GM21619 (cell line): ENCODE results near the gene PHF2.

Source experiments
- ATAC-seq: cut with Tn5 transposase; IDR thresholded peaks from one replicate; pipeline ENCODE4 v1.9.1; 2021; ENCODE audit not compliant: unreplicated experiment

Gene PHF2

DNA sequence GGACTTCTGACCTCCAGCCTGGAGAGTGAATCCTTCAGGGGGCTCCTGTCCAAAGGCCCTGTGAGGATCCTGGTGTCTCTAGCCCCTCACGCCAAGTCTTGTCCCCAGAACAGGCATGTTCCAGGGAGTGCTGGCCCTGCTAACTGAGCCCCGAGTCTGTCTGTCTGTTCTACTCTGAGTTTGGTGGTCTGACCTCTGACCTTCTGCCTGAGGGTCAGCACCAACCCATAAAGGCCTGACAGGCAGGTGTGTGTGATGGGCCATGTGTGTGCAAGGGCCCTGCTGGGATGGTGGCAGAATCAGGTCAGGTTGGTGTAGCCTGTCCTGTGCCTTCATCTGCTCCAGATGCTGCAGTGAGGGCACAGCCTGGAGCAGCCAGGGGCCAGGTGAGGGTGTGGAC is 46.3 kb downstream of the PHF2 start:
- ATAC-seq, result no peak

GRCh38 chr9:93623753-93624152 is 47.4 kb downstream of the PHF2 start:
- ATAC-seq, result no peak

DNA sequence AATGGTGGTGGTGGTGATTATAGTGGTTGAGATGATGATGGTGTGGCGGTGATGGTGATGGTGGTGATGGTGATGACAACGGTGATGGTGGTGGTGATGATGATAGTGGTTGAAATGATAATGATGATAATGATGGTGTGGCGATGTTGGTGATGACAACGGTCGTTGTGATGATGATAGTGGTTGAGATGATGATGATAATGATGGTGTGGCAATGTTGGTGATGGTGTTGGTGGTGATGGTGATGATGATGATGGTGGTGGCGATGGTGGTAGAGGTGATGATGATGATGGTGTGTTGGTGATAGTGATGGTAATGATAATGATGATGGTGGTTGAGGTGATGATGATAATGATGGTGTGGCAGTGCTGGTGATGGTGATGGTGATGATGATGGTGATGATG is 48.0 kb downstream of the PHF2 start:
- ATAC-seq, result no peak

DNA sequence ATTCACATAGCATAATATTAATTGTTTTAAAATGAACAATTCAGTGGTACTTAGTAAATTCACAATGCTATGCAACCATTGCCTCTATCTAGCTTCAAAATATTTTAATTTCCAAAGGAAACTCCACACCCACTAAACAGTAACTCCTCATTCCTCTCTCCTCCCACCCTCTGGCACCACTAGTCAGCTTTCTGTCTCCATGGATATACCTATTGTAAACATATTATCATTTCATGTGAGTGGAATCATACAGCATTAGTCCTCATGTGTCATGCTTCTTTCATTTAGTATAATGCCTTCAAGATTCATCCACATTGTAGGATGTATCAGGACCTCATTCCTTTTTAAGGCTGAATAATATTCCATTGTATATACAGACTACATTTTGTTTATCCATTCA is 48.6 kb downstream of the PHF2 start:
- ATAC-seq, result no peak

DNA sequence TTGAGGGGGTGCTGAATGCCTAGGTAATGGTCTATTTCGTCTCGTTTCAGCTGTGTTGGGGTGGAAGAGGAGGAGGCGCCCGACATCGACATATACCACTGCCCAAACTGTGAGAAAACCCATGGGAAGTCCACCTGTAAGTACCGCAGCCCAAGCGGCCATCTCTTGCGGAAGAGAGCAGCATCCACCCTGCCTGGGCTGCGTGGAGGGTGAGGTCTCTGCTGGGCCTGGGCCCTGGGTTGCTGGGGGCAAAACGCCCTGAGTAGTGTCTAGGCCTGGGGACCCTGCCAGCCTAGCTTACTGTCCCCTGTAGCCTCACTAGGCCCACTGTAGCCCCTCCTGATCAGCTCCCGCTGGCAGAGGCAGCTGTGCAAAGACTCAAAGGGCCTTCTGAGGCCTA is 53.5 kb downstream of the PHF2 start:
- ATAC-seq, result no peak

- ATAC-seq, result no peak
These were observed 54.5 kb downstream of the PHF2 start for GRCh38 chr9:93630806-93631411.

- no peak for ATAC-seq
These were observed 57.3 kb downstream of the PHF2 start for GRCh38 chr9:93633492-93634221.

GRCh38 chr9:93634311-93635185 is 58.2 kb downstream of the PHF2 start:
- ATAC-seq, result no peak

DNA sequence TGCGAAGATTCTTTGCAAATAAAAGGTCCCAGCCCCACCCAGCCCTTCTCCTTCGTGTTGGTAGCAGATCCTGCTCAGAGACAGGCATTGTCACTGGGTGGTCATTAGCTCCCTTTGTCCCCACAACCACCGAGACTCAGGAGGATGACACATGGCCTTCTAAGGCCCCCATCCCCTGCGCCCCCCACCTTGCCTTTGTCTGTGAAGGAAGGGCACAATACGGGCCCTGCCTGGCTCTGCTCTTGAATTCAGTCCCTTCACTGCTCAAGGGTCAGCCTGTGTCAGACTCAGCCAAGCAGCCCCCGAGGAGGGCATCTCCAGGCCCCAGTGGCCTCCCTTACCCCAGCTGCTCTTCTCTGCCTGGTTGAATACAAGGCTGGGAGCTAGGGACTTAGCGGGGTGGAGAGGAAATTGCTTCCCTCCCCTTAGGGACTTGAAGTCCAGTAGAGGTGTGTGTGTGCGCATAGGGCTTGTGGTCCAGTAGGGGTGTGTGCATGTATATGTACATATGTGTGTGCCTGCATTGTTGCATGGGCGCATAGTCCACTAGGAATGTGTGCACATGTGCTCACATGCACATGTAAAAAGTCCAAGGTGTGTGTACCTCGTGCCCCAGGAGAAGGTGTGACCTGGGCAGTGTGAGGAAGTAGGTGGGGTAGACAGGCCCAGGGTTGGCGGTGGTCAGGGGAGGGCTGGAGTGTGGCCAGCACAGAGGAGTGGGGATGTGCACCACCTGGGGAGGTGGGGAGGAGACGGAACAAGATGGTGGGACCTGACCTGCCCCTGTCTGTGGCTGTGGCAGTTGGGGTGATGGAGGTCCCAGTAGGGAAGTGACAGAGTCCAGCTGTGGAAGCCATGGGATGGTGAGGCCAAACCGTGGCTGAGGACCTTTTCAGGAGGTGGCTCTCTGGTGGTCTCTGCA is 59.1 kb downstream of the PHF2 start:
- no peak for ATAC-seq

DNA sequence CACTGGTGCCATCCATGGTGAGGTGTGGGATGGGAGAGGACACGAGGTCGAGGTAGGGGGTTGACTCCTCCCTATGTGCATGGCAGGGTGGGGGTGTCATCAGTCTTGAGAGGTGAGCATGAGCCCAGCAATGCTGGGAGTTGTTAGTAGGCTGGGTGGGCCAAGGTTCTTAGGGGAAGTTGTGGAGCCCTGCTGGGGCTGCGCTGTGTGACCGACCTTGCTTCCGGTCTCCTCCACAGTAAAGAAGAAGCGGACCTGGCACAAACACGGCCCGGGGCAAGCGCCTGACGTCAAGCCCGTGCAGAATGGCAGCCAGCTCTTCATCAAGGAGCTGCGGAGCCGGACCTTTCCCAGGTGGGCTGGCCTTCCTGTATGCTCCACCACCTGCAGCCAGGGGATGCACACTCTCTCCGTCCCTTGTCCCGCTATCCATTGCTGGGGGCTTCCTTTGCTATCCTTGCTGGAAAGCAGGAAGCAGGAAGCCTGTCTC is 59.8 kb downstream of the PHF2 start:
- no peak for ATAC-seq

DNA sequence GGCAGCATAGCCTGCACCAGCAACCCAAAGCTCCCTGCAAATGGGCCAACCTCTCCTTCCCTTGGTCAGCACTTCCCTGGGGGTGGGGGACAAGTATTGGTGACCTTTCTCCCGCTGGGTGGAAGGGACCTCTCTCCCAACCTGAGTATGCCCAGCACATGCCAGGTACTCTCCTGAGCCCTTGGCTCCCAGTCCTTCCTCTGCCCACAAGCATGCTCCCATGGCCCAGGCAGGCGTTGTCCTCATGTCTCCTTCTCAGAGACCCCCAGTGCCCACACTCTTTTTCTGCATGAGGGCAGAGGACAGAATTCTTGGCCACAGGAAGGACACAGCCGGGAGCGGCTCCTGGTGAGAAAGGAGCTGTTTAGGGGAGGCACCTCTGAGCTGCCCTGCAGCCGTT is 60.3 kb downstream of the PHF2 start:
- no peak for ATAC-seq

GRCh38 chr9:93637886-93638285 is 61.5 kb downstream of the PHF2 start:
- no peak for ATAC-seq

DNA sequence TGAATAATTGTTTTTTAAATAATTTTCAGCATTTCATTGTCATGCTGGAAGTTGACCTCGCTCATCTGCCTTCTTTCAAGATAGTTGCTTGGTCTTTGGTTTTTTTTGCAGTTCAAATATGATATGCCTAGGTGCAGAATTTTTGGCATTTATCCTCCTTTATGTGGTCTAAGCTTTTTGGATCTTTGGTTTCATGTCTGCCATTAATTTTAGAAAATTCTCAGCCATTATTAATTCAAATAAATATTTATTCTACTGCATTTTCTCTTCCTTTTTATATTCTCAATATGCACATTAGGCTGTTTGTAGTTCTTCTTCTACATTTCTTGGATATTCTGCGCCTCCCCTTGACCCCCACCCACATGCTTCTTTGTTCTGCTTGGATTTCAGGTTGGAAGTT is 63.6 kb downstream of the PHF2 start:
- ATAC-seq, result no peak

GRCh38 chr9:93642961-93643360 is 66.6 kb downstream of the PHF2 start:
- ATAC-seq, result no peak

GRCh38 chr9:93644397-93645088 is 68.2 kb downstream of the PHF2 start:
- no peak for ATAC-seq

GRCh38 chr9:93645149-93645889 is 68.9 kb downstream of the PHF2 start:
- ATAC-seq, result no peak

GRCh38 chr9:93645921-93646639 is 69.7 kb downstream of the PHF2 start:
- no peak for ATAC-seq

- no peak for ATAC-seq
These were observed 70.3 kb downstream of the PHF2 start for GRCh38 chr9:93646640-93647178.

DNA sequence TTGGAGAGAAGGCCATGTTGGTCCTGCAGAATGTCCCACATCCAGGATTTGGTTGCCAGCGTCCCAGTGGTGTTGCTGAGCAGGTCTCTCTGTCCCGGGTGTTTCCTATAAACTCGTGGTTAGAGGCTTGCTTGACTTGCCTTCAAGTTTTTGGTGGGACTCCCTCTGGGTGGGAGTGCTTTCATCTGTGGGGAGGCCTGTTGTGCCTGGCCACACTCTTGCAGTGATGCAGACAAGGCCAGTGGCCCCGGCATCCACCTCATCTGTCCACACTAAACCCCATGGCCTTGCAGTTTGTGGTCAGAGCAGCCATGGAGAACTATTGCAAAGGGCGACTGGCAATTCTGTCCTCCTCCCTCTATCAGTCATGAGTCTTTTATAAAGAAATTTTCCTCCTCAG is 71.8 kb downstream of the PHF2 start:
- no peak for ATAC-seq
